Naive thymus-derived CD8-positive, alpha-beta T cell (primary cell): ENCODE data around the gene CSNK2A1. TPM values are rescaled to one million over a fixed set of nuclear protein-coding genes. Genes with fewer than 3 reads are reported as not detected.

Experiments
- ATAC-seq, 2 donors: fragments of 150-1000 bp; cut with Tn5 transposase in 1 of 2; sonication (Bioruptor Pico), chemical (Tn5 transposase) in 1 of 2; 1 replicate in 1 of 2; 2 replicates in 1 of 2; pipeline ENCODE4 v1.10.0; 2021; ENCODE audit warnings: mild to moderate bottlenecking in 2 of 2, moderate library complexity in 2 of 2
- POLR2A ChIA-PET: fragments of 350-600 bp; sonication (Branson Sonifier 250); formaldehyde crosslinking; loops from one replicate; lab custom pipeline; 2021; ENCODE audit warnings: antibody characterized with exemption; lab: Charles Lee
- DNase-seq, 10 donors: peaks; one replicate each; pipeline versions ENCODE4 v3.0.0 to v3.0.0-alpha.2; 2020 to 2022
- H3K27ac Mint-ChIP-seq, 10 donors: one replicate each; pipeline ENCODE4 v1.8.0; 2020 to 2022; ENCODE audit warnings: mild to moderate bottlenecking in 10 of 10, mixed read lengths in 10 of 10, moderate library complexity in 4 of 10, inconsistent platforms in 1 of 10
- H3K27me3 Mint-ChIP-seq, 5 donors: one replicate each; pipeline ENCODE4 v1.8.0; 2021 to 2022; ENCODE audit warnings: mixed read lengths in 5 of 5
- H3K36me3 Mint-ChIP-seq, 3 donors: one replicate each; pipeline ENCODE4 v1.8.0; 2020 to 2022; ENCODE audit warnings: mixed read lengths in 3 of 3, mild to moderate bottlenecking in 2 of 3, inconsistent platforms in 1 of 3
- H3K4me1 Mint-ChIP-seq, 4 donors: one replicate each; pipeline ENCODE4 v1.8.0; 2021 to 2022; ENCODE audit warnings: mixed read lengths in 4 of 4
- H3K4me3 Mint-ChIP-seq, 10 donors: one replicate each; pipeline ENCODE4 v1.8.0; 2020 to 2022; ENCODE audit warnings: mild to moderate bottlenecking in 10 of 10, mixed read lengths in 10 of 10, moderate library complexity in 6 of 10, inconsistent platforms in 1 of 10
- H3K9me3 Mint-ChIP-seq, 9 donors: one replicate each; pipeline ENCODE4 v1.8.0; 2020 to 2022; ENCODE audit warnings: mixed read lengths in 9 of 9, mild to moderate bottlenecking in 3 of 9, inconsistent platforms in 1 of 9, moderate library complexity in 1 of 9
- polyA plus RNA-seq, 3 donors: library from polyadenylated mRNA; unstranded; fragments of 300-500 nt; fragmentation: Illumina TruSeq; gene quantifications; one replicate each; pipeline ENCODE4 v1.2.3, GENCODE V29; 2021
- total RNA-seq, 8 experiments: library from RNA in 2 of 8; stranded (reverse) in 2 of 8; gene quantifications; one replicate each; pipeline ENCODE4 v1.2.3 and lab custom pipeline; 2021 to 2026

The CSNK2A1 gene
- total and polyA plus RNA-seq, 5 experiments from 2014 or later = 49.6 to 93.8 (median 52.0) TPM

DNA sequence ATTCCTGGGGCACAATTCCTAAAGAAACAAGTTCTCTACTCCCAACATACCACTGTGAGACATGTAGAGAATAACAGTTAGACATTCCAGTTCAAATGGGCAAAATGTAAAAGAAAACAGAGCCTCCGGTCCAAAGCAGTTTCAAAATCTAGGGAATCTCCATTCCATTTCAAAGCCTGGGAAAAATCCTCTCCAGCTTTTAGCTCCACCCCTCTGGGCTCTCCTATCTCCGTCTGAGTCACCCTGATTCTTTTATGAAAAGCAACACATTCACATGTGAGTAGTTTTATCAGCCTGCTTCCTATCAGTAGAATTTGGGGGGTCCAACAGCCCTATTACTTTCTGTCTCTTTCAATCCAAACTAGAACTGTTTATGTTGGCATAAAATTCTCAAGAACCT, 3.7 kb downstream of the CSNK2A1 start:
- Mint-ChIP-seq H3K4me1 (peaks cover 46 to 95% (median 92%) of the 10 kb centered on the region in 4 donors), H3K9me3 (peaks cover 0 to 7% (median 0%) of the 10 kb centered on the region in 9 donors), H3K4me3 (peak overlapping the region in 6 of 10 donors; percentile 4 to 66 (median 38)), H3K27me3 (no peaks in the 10 kb centered on the region), H3K36me3 (peaks cover 0 to 17% (median 16%) of the 10 kb centered on the region in 3 donors), H3K27ac (peak overlapping the region in 4 of 10 donors; percentile 0 to 27 (median 12))
- ATAC-seq (no peak), DNase-seq (no peak)
- POLR2A ChIA-PET = no interaction called here

DNA sequence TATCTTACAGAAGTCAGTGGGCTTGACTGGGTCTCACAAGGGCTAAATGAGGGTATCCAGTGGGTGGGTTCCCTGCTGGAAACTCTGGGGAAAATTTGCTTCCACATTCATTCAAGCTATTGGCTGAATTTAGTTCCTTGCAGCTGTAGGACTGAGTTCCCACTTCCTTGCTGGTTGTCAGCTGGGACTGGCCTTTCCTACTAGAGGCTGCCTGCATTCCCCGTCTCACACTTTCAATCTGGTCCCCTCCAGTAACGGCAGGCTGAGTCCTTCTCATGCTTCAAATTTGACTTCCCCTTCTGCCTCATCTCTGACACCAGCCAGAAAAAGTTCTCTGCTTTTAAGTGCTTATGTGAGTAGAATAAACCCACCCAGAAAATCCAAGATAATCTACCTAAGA, 4.4 kb downstream of the CSNK2A1 start:
- ATAC-seq (no peak), DNase-seq (no peak)
- H3K4me3 Mint-ChIP-seq = peak overlapping the region in 7 of 10 donors; percentile 15 to 67 (median 40)
- no peaks in the 10 kb centered on the region for H3K27me3 Mint-ChIP-seq
- POLR2A ChIA-PET = no interaction called here
- peak overlapping the region in 2 of 10 donors; percentile 0 to 28 for H3K27ac Mint-ChIP-seq
- H3K36me3 Mint-ChIP-seq = peaks cover 0 to 17% (median 16%) of the 10 kb centered on the region in 3 donors
- H3K4me1 Mint-ChIP-seq = peaks cover 42 to 94% (median 91%) of the 10 kb centered on the region in 4 donors
- H3K9me3 Mint-ChIP-seq = peaks cover 0 to 3% (median 0%) of the 10 kb centered on the region in 9 donors

DNA sequence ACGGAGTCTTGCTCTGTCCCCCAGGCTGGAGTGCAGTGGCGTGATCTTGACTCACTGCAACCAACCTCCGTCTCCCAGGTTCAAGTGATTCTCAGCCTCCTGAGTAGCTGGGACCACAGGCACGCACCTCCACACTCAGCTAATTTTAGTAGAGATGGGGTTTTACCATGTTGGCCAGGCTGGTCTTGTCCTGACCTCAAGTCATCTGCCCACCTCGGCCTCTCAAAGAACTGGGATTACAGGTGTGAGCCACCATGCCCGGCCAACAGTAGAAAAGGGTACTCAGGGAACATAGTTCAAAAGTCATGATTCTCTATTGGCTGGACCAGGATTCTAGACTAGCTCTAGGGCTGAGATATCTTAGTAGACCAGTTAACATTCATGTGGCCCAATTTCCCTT, 5.6 kb downstream of the CSNK2A1 start:
- POLR2A ChIA-PET = no interaction called here
- peak overlapping the region in 4 of 10 donors; percentile 28 to 52 (median 32) for H3K27ac Mint-ChIP-seq
- ATAC-seq (no peak), DNase-seq (no peak)
- peaks cover 0 to 3% (median 0%) of the 10 kb centered on the region in 9 donors for H3K9me3 Mint-ChIP-seq
- H3K27me3 Mint-ChIP-seq = no peaks in the 10 kb centered on the region
- peaks cover 0 to 25% (median 16%) of the 10 kb centered on the region in 3 donors for H3K36me3 Mint-ChIP-seq
- peaks cover 43 to 97% (median 96%) of the 10 kb centered on the region in 4 donors for H3K4me1 Mint-ChIP-seq
- H3K4me3 Mint-ChIP-seq = peak overlapping the region in 8 of 10 donors; percentile 12 to 69 (median 33)

DNA sequence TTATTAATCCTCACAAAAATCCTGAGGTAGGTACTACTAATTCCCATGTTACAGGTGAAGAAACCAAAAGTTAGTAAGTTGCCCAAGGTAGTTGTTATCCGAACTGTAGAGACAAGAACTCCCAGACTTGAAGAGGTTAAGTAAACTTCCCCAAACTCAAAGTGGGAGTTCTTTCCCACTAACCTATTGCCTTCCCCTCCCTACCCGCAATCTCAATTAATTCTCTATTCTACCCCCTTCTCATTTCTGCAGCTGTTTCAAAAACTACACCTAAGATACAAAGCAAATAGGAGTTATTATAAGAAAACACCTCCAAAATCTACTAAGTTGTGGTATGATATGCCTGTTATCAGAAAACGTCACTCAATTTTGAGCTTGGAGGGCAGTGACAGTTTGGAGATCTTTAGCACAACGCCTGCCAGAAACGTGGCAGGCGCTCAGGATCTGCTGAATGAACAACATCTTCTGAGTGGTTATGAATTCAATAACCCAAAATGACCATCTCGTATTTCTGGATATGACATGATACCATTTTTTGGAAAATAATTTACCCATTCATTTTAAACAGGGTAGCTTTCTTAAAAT, 7.1 kb downstream of the CSNK2A1 start:
- H3K27ac Mint-ChIP-seq = peak overlapping the region in 1 of 10 donors; percentile 12
- peaks cover 0 to 33% (median 16%) of the 10 kb centered on the region in 3 donors for H3K36me3 Mint-ChIP-seq
- no peaks in the 10 kb centered on the region for H3K27me3 Mint-ChIP-seq
- no peaks in the 10 kb centered on the region for H3K9me3 Mint-ChIP-seq
- H3K4me3 Mint-ChIP-seq = peak overlapping the region in 7 of 10 donors; percentile 10 to 42 (median 30)
- H3K4me1 Mint-ChIP-seq = peaks cover 41 to 96% (median 91%) of the 10 kb centered on the region in 4 donors
- POLR2A ChIA-PET = no interaction called here
- DNase-seq (no peak), ATAC-seq (no peak)

DNA sequence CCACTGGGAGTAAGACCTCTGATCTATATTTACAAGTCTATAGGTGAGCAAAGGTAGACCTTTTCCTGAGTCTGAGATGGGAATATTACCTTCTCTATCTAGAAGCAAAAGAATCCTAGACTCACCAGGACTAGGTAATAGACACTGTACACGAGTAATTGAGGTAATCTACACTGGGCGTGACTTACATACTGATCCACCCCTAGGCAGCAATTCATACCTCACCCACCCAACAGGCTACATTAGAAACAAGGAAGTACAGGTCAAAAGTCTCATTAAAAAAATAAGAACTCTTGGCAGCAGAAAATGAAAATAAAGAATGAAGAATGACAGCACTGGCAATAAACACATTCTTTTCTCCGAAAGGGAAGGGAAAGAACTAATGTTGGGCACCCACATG, 7.6 kb downstream of the CSNK2A1 start:
- Mint-ChIP-seq H3K9me3 (no peaks in the 10 kb centered on the region), H3K4me1 (peaks cover 41 to 92% (median 88%) of the 10 kb centered on the region in 4 donors), H3K27ac (peak overlapping the region in 3 of 10 donors; percentile 12 to 61 (median 50)), H3K4me3 (peak overlapping the region in 7 of 10 donors; percentile 6 to 54 (median 22)), H3K36me3 (peaks cover 0 to 33% (median 15%) of the 10 kb centered on the region in 3 donors), H3K27me3 (no peaks in the 10 kb centered on the region)
- DNase-seq (no peak), ATAC-seq (no peak)
- POLR2A ChIA-PET = no interaction called here

DNA sequence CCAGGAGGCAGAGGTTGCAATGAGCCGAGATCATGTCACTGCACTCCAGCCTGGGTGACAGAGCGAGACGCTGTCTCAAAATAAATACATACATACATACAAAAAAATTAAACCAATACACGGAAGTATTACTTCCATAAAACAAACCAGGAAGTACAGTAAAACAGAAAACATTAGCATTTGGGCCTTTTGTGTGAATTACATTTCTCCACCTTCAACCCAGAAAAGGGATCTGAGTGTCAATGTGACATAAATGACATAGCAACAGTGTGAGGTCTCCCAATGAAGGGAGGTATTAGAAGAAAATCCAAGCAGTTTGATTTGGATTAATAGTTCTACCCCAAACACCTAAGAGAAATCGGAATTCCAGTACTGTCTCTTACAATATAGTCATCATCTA, 10.1 kb downstream of the CSNK2A1 start:
- no peak for ATAC-seq
- Mint-ChIP-seq H3K36me3 (peaks cover 2 to 42% (median 2%) of the 10 kb centered on the region in 3 donors), H3K27ac (peak overlapping the region in 2 of 10 donors; percentile 10 to 68), H3K4me3 (peak overlapping the region in 1 of 10 donors; percentile 22), H3K9me3 (peaks cover 0 to 2% (median 0%) of the 10 kb centered on the region in 9 donors), H3K4me1 (peaks cover 32 to 83% (median 78%) of the 10 kb centered on the region in 4 donors), H3K27me3 (no peaks in the 10 kb centered on the region)
- DNase-seq = no peak
- POLR2A ChIA-PET = no interaction called here

DNA sequence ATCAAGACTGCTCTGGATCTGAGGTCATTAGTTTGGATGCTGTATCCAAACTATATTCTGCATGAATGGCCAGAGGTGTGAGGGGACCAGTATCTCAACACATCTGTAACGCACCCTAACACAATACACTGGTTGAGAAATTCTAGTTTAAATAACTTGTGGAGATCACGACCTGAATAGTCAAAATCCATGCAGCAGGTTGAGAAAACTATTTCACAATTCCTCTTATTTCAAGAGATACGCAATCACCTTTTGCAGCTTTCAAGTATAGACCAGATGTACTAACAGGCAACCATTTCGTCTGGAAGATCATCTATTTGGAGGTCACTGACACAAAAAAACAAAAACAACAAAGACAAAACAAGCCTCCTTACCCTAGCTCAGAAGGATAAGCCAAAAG, 11.1 kb downstream of the CSNK2A1 start:
- ATAC-seq = no peak
- Mint-ChIP-seq H3K4me1 (peaks cover 31 to 75% (median 70%) of the 10 kb centered on the region in 4 donors), H3K9me3 (peaks cover 0 to 12% (median 5%) of the 10 kb centered on the region in 9 donors), H3K4me3 (no peak overlapping the region), H3K36me3 (peaks cover 11 to 46% (median 12%) of the 10 kb centered on the region in 3 donors), H3K27me3 (no peaks in the 10 kb centered on the region), H3K27ac (peak overlapping the region in 1 of 10 donors; percentile 19)
- POLR2A ChIA-PET = no interaction called here
- DNase-seq = no peak

DNA sequence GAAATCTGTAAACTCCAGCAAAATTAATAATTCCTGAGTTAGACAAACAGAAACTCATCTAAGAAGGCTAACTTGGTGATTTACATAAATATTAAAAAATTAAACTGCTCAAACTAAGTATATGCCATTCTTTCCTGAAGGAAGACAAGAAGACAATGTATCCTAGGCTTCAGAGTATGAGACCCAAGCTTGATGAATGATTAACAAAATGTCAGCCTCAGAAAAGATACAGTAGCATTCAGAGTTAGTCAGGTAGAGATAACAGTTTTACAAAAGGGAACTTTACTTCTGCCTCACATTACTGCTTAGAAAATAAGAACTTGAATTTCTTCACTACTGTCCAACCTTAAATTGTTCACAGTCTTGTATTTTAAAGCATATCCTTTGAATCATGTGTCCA, 12.0 kb downstream of the CSNK2A1 start:
- no peak for DNase-seq
- Mint-ChIP-seq H3K36me3 (peaks cover 20 to 55% (median 21%) of the 10 kb centered on the region in 3 donors), H3K4me1 (peaks cover 30 to 68% (median 61%) of the 10 kb centered on the region in 4 donors), H3K9me3 (peaks cover 0 to 21% (median 14%) of the 10 kb centered on the region in 9 donors), H3K27me3 (no peaks in the 10 kb centered on the region), H3K27ac (peak overlapping the region in 2 of 10 donors; percentile 19 to 32), H3K4me3 (no peak overlapping the region)
- POLR2A ChIA-PET = interaction anchor here (1.7 kb wide), 1 partner anchor 12 kb away, joined by 4 read pairs; the partner anchor contains the start of gene CSNK2A1
- no peak for ATAC-seq

DNA sequence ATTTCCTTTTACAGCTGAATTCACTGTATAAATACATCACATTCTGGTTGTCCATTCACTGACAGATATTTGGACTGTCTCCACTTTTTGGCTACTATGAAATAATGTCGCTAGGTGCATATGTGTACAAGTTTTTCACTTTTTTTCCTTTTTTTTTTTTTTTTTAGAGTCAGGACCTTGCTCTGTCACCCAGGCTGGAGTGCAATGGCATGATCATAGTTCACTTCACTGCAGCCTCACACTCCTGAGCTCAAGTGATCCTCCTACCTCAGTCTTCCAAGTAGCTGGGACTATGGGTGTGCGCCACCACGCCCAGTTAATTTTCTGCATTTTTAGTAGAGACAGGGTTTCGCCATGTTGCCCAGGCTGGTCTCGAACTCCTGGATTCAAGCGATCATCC, 13.3 kb downstream of the CSNK2A1 start:
- no peaks in the 10 kb centered on the region for H3K27me3 Mint-ChIP-seq
- DNase-seq (no peak), ATAC-seq (no peak)
- H3K9me3 Mint-ChIP-seq = peaks cover 0 to 30% (median 16%) of the 10 kb centered on the region in 9 donors
- H3K27ac Mint-ChIP-seq = no peak overlapping the region
- peaks cover 22 to 57% (median 48%) of the 10 kb centered on the region in 4 donors for H3K4me1 Mint-ChIP-seq
- H3K36me3 Mint-ChIP-seq = peaks cover 20 to 65% (median 29%) of the 10 kb centered on the region in 3 donors
- POLR2A ChIA-PET = interaction anchor here (1.7 kb wide), 1 partner anchor 13 kb away, joined by 4 read pairs; the partner anchor contains the start of gene CSNK2A1
- H3K4me3 Mint-ChIP-seq = no peak overlapping the region

DNA sequence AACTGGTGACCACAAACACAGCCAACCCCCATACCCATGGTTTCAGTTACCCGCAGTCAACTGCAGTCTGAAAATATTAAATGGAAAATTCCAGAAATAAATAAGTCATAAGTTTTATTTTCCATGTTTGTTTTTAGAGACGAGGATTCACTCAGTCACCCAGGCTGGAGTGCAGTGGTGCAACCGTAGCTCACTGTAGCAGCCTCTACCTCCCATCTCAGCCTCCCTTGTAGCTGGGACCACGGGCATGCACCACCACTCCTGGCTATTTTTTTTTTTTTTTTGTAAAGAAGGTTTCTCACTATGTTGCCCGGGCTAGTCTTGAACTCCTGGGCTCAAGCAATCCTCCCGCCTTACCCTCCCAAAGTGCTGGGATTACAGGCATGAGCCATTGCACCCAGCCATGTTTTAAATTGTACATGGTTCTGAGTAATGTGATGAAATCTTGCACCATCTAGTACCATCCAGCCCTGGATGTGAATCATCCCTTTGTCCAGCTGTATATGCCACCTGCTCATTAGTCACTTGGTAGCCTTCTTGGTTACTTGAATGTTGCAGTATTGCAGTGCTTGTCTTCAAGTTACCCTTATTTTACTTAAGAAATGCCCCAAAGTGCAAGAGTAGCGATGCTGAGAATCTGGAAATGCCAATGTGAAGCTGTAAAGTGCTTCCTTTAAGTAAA, 14.5 kb downstream of the CSNK2A1 start:
- H3K36me3 Mint-ChIP-seq = peaks cover 20 to 75% (median 29%) of the 10 kb centered on the region in 3 donors
- no peak for ATAC-seq
- peaks cover 19 to 47% (median 37%) of the 10 kb centered on the region in 4 donors for H3K4me1 Mint-ChIP-seq
- no peak for DNase-seq
- H3K4me3 Mint-ChIP-seq = no peak overlapping the region
- POLR2A ChIA-PET = no interaction called here
- H3K27ac Mint-ChIP-seq = peak overlapping the region in 4 of 10 donors; percentile 6 to 61 (median 18)
- no peaks in the 10 kb centered on the region for H3K27me3 Mint-ChIP-seq
- H3K9me3 Mint-ChIP-seq = peaks cover 0 to 30% (median 16%) of the 10 kb centered on the region in 9 donors

DNA sequence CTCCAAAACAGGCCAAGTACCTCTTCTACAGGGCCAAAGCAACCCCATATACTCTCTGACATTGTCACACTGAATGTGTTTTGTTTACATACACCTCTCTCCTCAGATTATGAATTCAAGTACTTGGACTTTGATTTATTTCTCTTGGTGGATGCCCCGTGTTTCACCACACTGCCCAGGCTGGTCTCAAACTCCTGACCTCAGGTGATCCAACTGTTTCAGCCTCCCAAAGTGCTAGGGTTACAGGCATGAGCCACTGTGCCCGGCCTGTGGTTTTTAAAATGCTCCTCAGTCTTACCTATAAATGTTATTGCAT, 16.1 kb downstream of the CSNK2A1 start:
- peaks cover 20 to 76% (median 40%) of the 10 kb centered on the region in 3 donors for H3K36me3 Mint-ChIP-seq
- DNase-seq (no peak), ATAC-seq (no peak)
- POLR2A ChIA-PET = no interaction called here
- no peak overlapping the region for H3K4me3 Mint-ChIP-seq
- H3K27me3 Mint-ChIP-seq = no peaks in the 10 kb centered on the region
- H3K4me1 Mint-ChIP-seq = peaks cover 14 to 36% (median 25%) of the 10 kb centered on the region in 4 donors
- peak overlapping the region in 2 of 10 donors; percentile 34 to 81 for H3K27ac Mint-ChIP-seq
- H3K9me3 Mint-ChIP-seq = peaks cover 0 to 30% (median 16%) of the 10 kb centered on the region in 9 donors

DNA sequence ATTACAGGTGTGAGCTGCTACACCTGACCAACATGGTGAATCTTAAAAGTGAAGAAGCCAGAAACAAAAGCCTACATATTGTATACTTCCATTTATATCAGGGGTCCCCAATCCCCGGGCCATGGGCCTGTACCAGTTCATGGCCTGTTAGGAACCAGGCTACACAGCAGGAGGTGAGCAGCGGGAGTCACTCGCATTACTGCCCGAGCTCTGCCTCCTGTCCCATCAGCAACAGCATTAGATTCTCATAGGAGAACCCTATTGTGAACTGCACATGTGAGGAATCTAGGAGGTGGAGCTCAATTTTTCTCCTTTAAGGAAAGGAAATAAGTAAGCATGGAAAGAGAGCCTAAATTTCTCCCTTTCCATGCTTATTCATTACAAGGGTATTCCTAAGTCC, 21.7 kb downstream of the CSNK2A1 start:
- POLR2A ChIA-PET = no interaction called here
- Mint-ChIP-seq H3K9me3 (peaks cover 3 to 32% (median 13%) of the 10 kb centered on the region in 9 donors), H3K36me3 (peaks cover 18 to 79% (median 51%) of the 10 kb centered on the region in 3 donors), H3K4me3 (no peak overlapping the region), H3K27me3 (no peaks in the 10 kb centered on the region), H3K27ac (peak overlapping the region in 1 of 10 donors; percentile 47), H3K4me1 (peaks cover 14 to 31% (median 19%) of the 10 kb centered on the region in 4 donors)
- no peak for DNase-seq
- ATAC-seq = no peak
